22Rv1 (cell line): ENCODE measurements around the gene BRCA1.

Experiments
- CTCF ChIP-seq: fragments of 450-650 bp; IDR thresholded peaks from 2 replicates; pipeline ENCODE4 v1.5.1; 2017; ENCODE audit warnings: mild to moderate bottlenecking
- ZFX ChIP-seq: fragments of 450-650 bp; IDR thresholded peaks from 2 replicates; pipeline ENCODE4 v1.6.1; 2017; ENCODE audit warnings: antibody characterized with exemption, borderline replicate concordance

GRCh38 chr17:43070872-43071271 lies 54.3 kb downstream of the BRCA1 start:
- TF ChIP-seq CTCF, result no peak
- no peak for TF ChIP-seq ZFX
